HepG2 (cell line): Measurements from ENCODE around the gene PNMA5. TPM values are rescaled to one million over a fixed set of nuclear protein-coding genes. Genes with fewer than 3 reads are reported as not detected.

Experiments
- FOSL2 ChIP-seq: sonication (generic); formaldehyde crosslinking; IDR thresholded peaks from 2 replicates; pipeline ENCODE4 v1.4.0; 2020; ENCODE audit warnings: missing genetic modification reagents
- GMEB1 ChIP-seq: sonication (generic); formaldehyde crosslinking; IDR thresholded peaks from 2 replicates; pipeline ENCODE4 v1.5.1; 2020; ENCODE audit warnings: missing genetic modification reagents, mild to moderate bottlenecking, borderline replicate concordance
- KLF15 ChIP-seq: sonication (generic); formaldehyde crosslinking; IDR thresholded peaks from 2 replicates; pipeline ENCODE4 v1.8.1; 2023; ENCODE audit warnings: borderline replicate concordance, mild to moderate bottlenecking, inconsistent platforms, missing genetic modification reagents, mixed read lengths
- LRRFIP1 ChIP-seq: sonication (generic); formaldehyde crosslinking; conservative IDR thresholded peaks from 2 replicates; pipeline ENCODE4 v1.4.0; 2020; ENCODE audit warnings: missing genetic modification reagents
- MYNN ChIP-seq: sonication (generic); formaldehyde crosslinking; IDR thresholded peaks from 2 replicates; pipeline ENCODE4 v1.4.0; 2020; ENCODE audit warnings: mild to moderate bottlenecking, low read depth, missing genetic modification reagents
- PREB ChIP-seq: sonication (generic); formaldehyde crosslinking; IDR thresholded peaks from 2 replicates; pipeline ENCODE4 v1.4.0; 2020; ENCODE audit warnings: missing genetic modification reagents
- SKIL ChIP-seq: sonication (generic); formaldehyde crosslinking; IDR thresholded peaks from 2 replicates; pipeline ENCODE4 v1.8.0; 2022; ENCODE audit warnings: missing genetic modification reagents, mild to moderate bottlenecking, moderate library complexity, borderline replicate concordance
- SMARCE1 ChIP-seq: fragments of 450-650 bp; IDR thresholded peaks from 2 replicates; pipeline ENCODE4 v1.6.1; 2017; ENCODE audit warnings: borderline replicate concordance
- STAG1 ChIP-seq: sonication (generic); formaldehyde crosslinking; IDR thresholded peaks from 2 replicates; pipeline ENCODE4 v1.4.0; 2020; ENCODE audit warnings: missing genetic modification reagents
- THAP9 ChIP-seq: sonication (generic); formaldehyde crosslinking; IDR thresholded peaks from 2 replicates; pipeline ENCODE4; 2020; ENCODE audit warnings: missing genetic modification reagents, mild to moderate bottlenecking, borderline replicate concordance
- YEATS4 ChIP-seq: sonication (generic); formaldehyde crosslinking; IDR thresholded peaks from 2 replicates; pipeline ENCODE4 v1.4.0; 2020; ENCODE audit warnings: missing genetic modification reagents, borderline replicate concordance
- ZBTB42 ChIP-seq: sonication (generic); formaldehyde crosslinking; IDR thresholded peaks from 2 replicates; pipeline ENCODE4 v1.5.0; 2020; ENCODE audit warnings: mild to moderate bottlenecking, missing genetic modification reagents
- ZGPAT ChIP-seq: IDR thresholded peaks from 2 replicates; pipeline ENCODE4 v1.6.1; 2016; ENCODE audit warnings: mild to moderate bottlenecking
- ZNF24 ChIP-seq: fragments of 450-650 bp; IDR thresholded peaks from 2 replicates; pipeline ENCODE4 v1.6.1; 2017; ENCODE audit warnings: antibody characterized with exemption, mild to moderate bottlenecking
- ZNF615 ChIP-seq: sonication (generic); formaldehyde crosslinking; IDR thresholded peaks from 2 replicates; pipeline ENCODE4 v1.5.0; 2020; ENCODE audit warnings: mild to moderate bottlenecking, missing genetic modification reagents, borderline replicate concordance
- ZNF782 ChIP-seq: sonication (generic); formaldehyde crosslinking; IDR thresholded peaks from 2 replicates; pipeline ENCODE4 v1.4.0; 2020; ENCODE audit warnings: missing genetic modification reagents, mild to moderate bottlenecking, borderline replicate concordance
- polyA plus RNA-seq, 8 experiments: library from polyadenylated mRNA; depleted of rRNA in 3 of 8; stranded (reverse) in 7 of 8; unstranded in 1 of 8; fragments of >200 nt; fragmentation: Illumina TruSeq in 4 of 8; extraction: Trizol in 4 of 8; gene quantifications; 2 replicates each; pipeline versions ENCODE4 v1.2.1 to v1.2.3, GENCODE V29; 2011 to 2016; ENCODE audit warnings: low read depth in 4 of 8, missing spikeins in 1 of 8, mixed read lengths in 1 of 8; ENCODE audit not compliant: insufficient read depth in 1 of 8
- total RNA-seq, 5 experiments: library from RNA; depleted of rRNA; stranded (reverse); fragments of >200 nt; fragmentation: Illumina TruSeq; extraction: Trizol; gene quantifications; 2 replicates each; pipeline ENCODE4 v1.2.3, GENCODE V29; 2016; ENCODE audit warnings: low read depth in 1 of 5

The PNMA5 gene
- total and polyA plus RNA-seq, 2 of the 13 experiments (the other 11 are each of a cell fraction or from before 2014, with no cell fraction given), result not detected

- TF ChIP-seq ZNF24, result no peak
- no peak for TF ChIP-seq ZBTB42 (CRISPR knock-in tag)
- peak; percentile 33; the same call in 1 of the 2 replicates for TF ChIP-seq YEATS4 (CRISPR knock-in tag)
- TF ChIP-seq SKIL, result no peak
- TF ChIP-seq ZNF782, result no peak
- TF ChIP-seq MYNN (CRISPR knock-in tag), result no peak
- no peak for TF ChIP-seq THAP9
- no peak for TF ChIP-seq ZNF615 (CRISPR knock-in tag)
- TF ChIP-seq STAG1, result peak; percentile 97
- TF ChIP-seq KLF15, result no peak
- peak; percentile 6; the same call in 1 of the 2 replicates for TF ChIP-seq FOSL2 (CRISPR knock-in tag)
- TF ChIP-seq ZGPAT, result peak; percentile 49; the same call in 1 of the 2 replicates
- no peak for TF ChIP-seq SMARCE1
- TF ChIP-seq PREB (CRISPR knock-in tag), result no peak
- no peak for TF ChIP-seq LRRFIP1
- no peak for TF ChIP-seq GMEB1 (CRISPR knock-in tag)
Measured at GRCh38 chrX:153032397-153033118, 38.6 kb upstream of the PNMA5 start (continued).
